Heart right ventricle (tissue), 16 donors: Measurements from ENCODE around the gene ZNF423. TPM values are rescaled to one million over a fixed set of nuclear protein-coding genes. Genes with fewer than 3 reads are reported as not detected.

Source experiments
- ATAC-seq, 8 donors: fragments of 200-7000 bp; cut with Tn5 transposase; one replicate each; pipeline ENCODE4 v1.9.1; 2020; ENCODE audit warnings: mild to moderate bottlenecking in 8 of 8, moderate library complexity in 8 of 8, moderate number of reproducible peaks in 1 of 8
- DNase-seq, 2 donors: peaks; one replicate each; pipeline ENCODE4 v3.0.0-alpha.2; 2020
- H3K27ac ChIP-seq, 10 donors: fragments of 200-600 bp; sonication (generic) in 2 of 10; one replicate each; pipeline versions ENCODE4 v1.5.0 to v1.8.0; 2020 to 2022; ENCODE audit warnings: mild to moderate bottlenecking in 3 of 10
- H3K27me3 ChIP-seq, 7 donors: fragments of 200-600 bp; one replicate each; pipeline ENCODE4 v1.8.0; 2021 to 2022; ENCODE audit warnings: mild to moderate bottlenecking in 2 of 7
- H3K36me3 ChIP-seq, 9 donors: fragments of 200-600 bp; sonication (generic) in 1 of 9; one replicate each; pipeline versions ENCODE4 v1.5.0 to v1.8.0; 2020 to 2022; ENCODE audit warnings: mild to moderate bottlenecking in 2 of 9
- H3K4me1 ChIP-seq, 9 donors: fragments of 200-600 bp; sonication (generic) in 1 of 9; one replicate each; pipeline versions ENCODE4 v1.5.0 to v1.8.0; 2020 to 2022; ENCODE audit warnings: mild to moderate bottlenecking in 4 of 9
- H3K4me3 ChIP-seq, 10 donors: fragments of 200-600 bp; sonication (generic) in 2 of 10; one replicate each; pipeline versions ENCODE4 v1.5.0 to v1.8.0; 2020 to 2022; ENCODE audit warnings: mild to moderate bottlenecking in 7 of 10, moderate library complexity in 2 of 10
- H3K9me3 ChIP-seq, 11 donors: fragments of 200-600 bp in 10 of 11; sonication (generic) in 2 of 11; one replicate each; pipeline versions ENCODE4 v1.5.0 to v1.8.0; 2013 to 2022; ENCODE audit warnings: mild to moderate bottlenecking in 2 of 11, control low read depth in 1 of 11, moderate library complexity in 1 of 11
- WGBS, 2 donors: extraction: QIAGEN DNeasy Blood & Tissue Kit; methylation state at CpG; one replicate each; pipeline ENCODE4 v1.1.7; 2013; ENCODE audit warnings: inconsistent platforms in 1 of 2; 5-methylcytosine and 5-hydroxymethylcytosine counted together
- intact Hi-C, 10 donors: fragments of 100-400 bp; cut with DNase I; formaldehyde crosslinking; loops; one replicate each; pipeline versions ENCODE4 v1.11.1 to v1.14.2; 2022
- polyA plus RNA-seq, 2 donors: library from polyadenylated mRNA; stranded (reverse); fragments of 200-250 nt; gene quantifications; one replicate each; pipeline ENCODE4 v1.2.3, GENCODE V29; 2013
- total RNA-seq, 10 donors: library from RNA; stranded (reverse); fragmentation: NEBNext Ultra II Directional in 3 of 10; extraction: Animal tissue kit (Norgen Biotek cat#: 25700) in 3 of 10; gene quantifications; one replicate each; pipeline versions ENCODE4 v1.2.1 to v1.2.4, GENCODE V29; 2021 to 2023
- TF ChIP-seq, protein P1 (sequence below), 9 donors: fragments of 200-600 bp; sonication (generic) in 2 of 9; IDR thresholded peaks; one replicate each; pipeline versions ENCODE4 v1.5.0 to v1.8.0; 2021 to 2022; ENCODE audit warnings: antibody characterized with exemption in 9 of 9, mild to moderate bottlenecking in 5 of 9, moderate library complexity in 1 of 9
- donor health status: Arrhythmogenic right ventricular cardiomyopathy.
- donor health status: ischemic (EF 13 %, LVEDD 7.1; RV severe dilation, severe dysfunction).
- donor health status: healthy with polysubstance abuse.
- donor health status: DM: no; HTN: yes; CAD: no.
- donor health status: DM: no; HTN: no; CAD: no.
- donor health status: ischemic (EF 25% LVEDD 6.9; RV normal size, moderate dysfunction).
- donor health status: ischemic (EF 25% LVEDD 5.7; RV mildly dilated, moderate dysfunction).
- donor health status: healthy.
- donor health status: DM: yes; HTN: yes; CAD: no.
- donor health status: Ischemic cardiomyopathy.
- donor health status: ischemic (EF 35%, LVEDD 5.7; RV mildly dilated, moderate dysfunction).
- donor health status: nonischemic (EF 11% LVEDD 7.7; RV severe dilation, severe dysfunction).
- donor health status: DM: yes; HTN: yes; CAD: no.
- donor health status: PGD.
- donor health status: ischemic (EF 29% LVEDD 5.4; RV normal size, mild dysfunction).
- donor health status: nonischemic (EF 23%, LVEDD 6.1; RV moderate dilation, normal function).

Gene ZNF423
- total and polyA plus RNA-seq, 12 donors: 2.6 to 10.6 (median 7.0) TPM

DNA sequence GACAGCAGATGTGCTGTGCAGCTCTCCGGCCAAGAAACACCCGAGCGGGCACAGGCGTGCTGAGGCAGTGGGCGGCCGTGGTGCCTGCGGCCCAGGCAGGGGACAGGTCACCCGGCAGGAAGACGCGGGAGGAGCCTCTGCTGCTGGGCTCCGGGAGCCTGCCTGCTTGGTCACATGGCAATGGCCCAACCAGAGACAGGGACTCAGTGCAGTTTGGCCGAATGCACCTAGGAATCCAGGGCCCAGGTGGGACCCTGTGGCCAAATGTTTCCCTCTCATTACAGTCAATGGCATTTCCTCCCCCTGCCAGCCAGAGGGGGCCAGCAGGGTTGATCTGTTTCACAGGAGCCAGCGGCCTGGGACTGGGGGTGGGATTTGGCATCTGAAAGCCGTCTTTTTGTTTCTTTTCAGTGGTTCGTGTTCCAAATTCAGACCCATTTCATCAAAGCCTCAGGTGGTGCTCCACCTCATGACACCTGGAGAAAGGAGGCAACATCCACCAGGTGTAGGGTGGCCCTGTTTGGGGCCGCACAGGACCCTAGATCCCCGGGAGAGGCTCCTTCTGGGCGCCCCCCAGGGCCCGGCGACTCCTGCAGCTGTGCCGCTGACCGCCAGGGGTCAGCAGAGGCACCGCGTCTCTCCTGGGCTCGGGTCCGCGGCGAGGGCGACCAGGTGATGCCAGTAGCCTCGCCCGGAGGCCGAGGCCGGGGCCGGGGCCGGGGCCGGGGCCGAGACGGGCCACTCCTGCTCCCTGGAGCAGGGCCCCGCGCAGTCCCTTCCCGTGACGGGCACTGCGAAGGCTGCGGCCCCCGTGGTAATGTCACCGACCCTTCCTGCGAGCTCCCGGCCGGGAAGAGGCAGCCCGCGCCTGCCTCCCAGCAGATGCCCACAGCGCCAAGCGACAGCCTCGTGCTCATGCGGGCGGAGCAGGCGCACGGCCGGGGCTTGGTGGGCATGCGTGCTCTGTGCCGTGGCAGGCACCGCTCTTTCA lies 363.8 kb downstream of the ZNF423 start:
- H3K4me1 ChIP-seq: peaks cover 2 to 17% (median 13%) of the 10 kb centered on the region in 9 donors
- peak overlapping the region in 9 of 10 donors; percentile 26 to 57 (median 45) for H3K4me3 ChIP-seq
- no peaks in the 10 kb centered on the region for H3K36me3 ChIP-seq
- 21 to 26% methylated on average over 62 of the region's 62 CpGs for WGBS, 2 donors
- TF ChIP-seq, protein P1, sequence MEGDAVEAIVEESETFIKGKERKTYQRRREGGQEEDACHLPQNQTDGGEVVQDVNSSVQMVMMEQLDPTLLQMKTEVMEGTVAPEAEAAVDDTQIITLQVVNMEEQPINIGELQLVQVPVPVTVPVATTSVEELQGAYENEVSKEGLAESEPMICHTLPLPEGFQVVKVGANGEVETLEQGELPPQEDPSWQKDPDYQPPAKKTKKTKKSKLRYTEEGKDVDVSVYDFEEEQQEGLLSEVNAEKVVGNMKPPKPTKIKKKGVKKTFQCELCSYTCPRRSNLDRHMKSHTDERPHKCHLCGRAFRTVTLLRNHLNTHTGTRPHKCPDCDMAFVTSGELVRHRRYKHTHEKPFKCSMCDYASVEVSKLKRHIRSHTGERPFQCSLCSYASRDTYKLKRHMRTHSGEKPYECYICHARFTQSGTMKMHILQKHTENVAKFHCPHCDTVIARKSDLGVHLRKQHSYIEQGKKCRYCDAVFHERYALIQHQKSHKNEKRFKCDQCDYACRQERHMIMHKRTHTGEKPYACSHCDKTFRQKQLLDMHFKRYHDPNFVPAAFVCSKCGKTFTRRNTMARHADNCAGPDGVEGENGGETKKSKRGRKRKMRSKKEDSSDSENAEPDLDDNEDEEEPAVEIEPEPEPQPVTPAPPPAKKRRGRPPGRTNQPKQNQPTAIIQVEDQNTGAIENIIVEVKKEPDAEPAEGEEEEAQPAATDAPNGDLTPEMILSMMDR (IDR thresholded peaks at IDR 0.05): peak; percentile 91 to 99 (median 98)
- peaks cover 0 to 3% (median 0%) of the 10 kb centered on the region in 7 donors for H3K27me3 ChIP-seq
- intact Hi-C loops: loop anchor here in 8 of 10 donors (2.0 to 10.0 kb wide), 14 partner anchors 50 to 430 kb away; partner anchors contain the start of gene ZNF423 (in 3 of the 8)
- ATAC-seq: peak; percentile 78 to 92 (median 86)
- H3K9me3 ChIP-seq: peaks cover 0 to 2% (median 0%) of the 10 kb centered on the region in 11 donors
- H3K27ac ChIP-seq: peak overlapping the region in 7 of 10 donors; percentile 38 to 72 (median 59)
- DNase-seq: peak; percentile 51 to 63

DNA sequence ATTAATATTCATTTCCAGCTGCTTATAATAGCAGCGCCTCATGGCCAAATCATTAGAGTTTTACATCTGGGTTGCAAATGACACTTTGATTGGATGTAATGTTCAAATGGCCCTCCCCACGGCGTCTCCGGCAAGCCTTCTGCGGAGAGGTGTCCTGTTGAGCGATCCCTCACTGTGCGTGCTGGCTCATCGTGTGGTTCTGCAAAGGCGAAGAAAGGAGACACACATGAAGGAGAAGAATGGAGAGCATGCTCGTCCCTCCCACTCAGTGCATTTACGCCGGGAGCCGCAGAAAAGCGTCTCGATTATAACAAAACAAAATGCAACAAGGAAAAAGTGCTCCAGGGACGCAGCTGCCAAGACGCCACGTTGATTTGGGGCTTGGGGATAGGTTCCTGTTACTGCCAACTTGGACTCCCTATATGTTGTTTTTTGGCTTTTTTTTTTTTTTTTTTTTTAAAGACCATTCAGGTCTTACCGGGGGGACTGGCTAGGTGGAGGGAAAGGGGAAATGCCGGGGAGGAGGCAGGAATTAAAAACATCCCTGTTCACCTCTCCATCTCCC lies 364.7 kb downstream of the ZNF423 start:
- no peak for DNase-seq
- Histone ChIP-seq H3K36me3 (no peaks in the 10 kb centered on the region), H3K27me3 (peaks cover 0 to 3% (median 0%) of the 10 kb centered on the region in 7 donors), H3K4me1 (peaks cover 2 to 17% (median 13%) of the 10 kb centered on the region in 9 donors), H3K4me3 (peak overlapping the region in 6 of 10 donors; percentile 45 to 57 (median 52)), H3K27ac (peak overlapping the region in 2 of 10 donors; percentile 67 to 72), H3K9me3 (peaks cover 0 to 10% (median 0%) of the 10 kb centered on the region in 11 donors)
- no peak for ATAC-seq
- WGBS, 2 donors: 66 to 79% methylated on average over 20 of the region's 20 CpGs
- TF ChIP-seq, protein P1 (IDR thresholded peaks at IDR 0.05): no peak
- intact Hi-C loops: loop anchor here in 8 of 10 donors (5.0 to 10.0 kb wide), 13 partner anchors 49 to 431 kb away; partner anchors contain the start of gene ZNF423 (in 3 of the 8)

DNA sequence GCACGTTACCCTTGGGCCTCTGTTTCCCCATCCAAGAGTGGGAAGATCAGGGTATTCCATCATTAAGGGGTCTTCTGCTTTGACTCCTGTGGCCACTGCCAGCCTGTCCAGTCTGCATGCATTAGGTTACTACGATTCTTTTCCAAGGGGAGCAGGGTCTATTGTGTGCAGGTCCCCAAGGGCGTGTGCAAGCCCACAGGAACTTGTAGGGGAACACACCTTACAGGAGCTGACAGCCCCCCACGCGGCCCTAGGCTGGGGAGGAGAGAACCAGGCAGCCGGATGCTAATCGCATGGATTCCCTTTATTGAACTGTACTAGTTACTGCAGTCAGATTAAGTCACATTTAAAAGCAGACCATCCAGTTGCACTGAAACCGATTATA lies 365.6 kb downstream of the ZNF423 start:
- WGBS, 2 donors: 92% methylated on average over 8 of the region's 8 CpGs

More for the DNA sequence above, 365.6 kb downstream of the ZNF423 start:
- Histone ChIP-seq H3K4me1 (peaks cover 2 to 17% (median 13%) of the 10 kb centered on the region in 9 donors), H3K4me3 (no peak overlapping the region), H3K36me3 (no peaks in the 10 kb centered on the region), H3K27me3 (peaks cover 0 to 3% (median 0%) of the 10 kb centered on the region in 7 donors), H3K27ac (no peak overlapping the region), H3K9me3 (peaks cover 0 to 10% (median 0%) of the 10 kb centered on the region in 11 donors)
- DNase-seq: no peak
- TF ChIP-seq, protein P1 (IDR thresholded peaks at IDR 0.05): no peak
- ATAC-seq: no peak
- intact Hi-C loops: loop anchor here in 8 of 10 donors (5.0 to 10.0 kb wide), 13 partner anchors 48 to 432 kb away; partner anchors contain the start of gene ZNF423 (in 3 of the 8)
